ENCODE results near the gene NEDD9.

DNA sequence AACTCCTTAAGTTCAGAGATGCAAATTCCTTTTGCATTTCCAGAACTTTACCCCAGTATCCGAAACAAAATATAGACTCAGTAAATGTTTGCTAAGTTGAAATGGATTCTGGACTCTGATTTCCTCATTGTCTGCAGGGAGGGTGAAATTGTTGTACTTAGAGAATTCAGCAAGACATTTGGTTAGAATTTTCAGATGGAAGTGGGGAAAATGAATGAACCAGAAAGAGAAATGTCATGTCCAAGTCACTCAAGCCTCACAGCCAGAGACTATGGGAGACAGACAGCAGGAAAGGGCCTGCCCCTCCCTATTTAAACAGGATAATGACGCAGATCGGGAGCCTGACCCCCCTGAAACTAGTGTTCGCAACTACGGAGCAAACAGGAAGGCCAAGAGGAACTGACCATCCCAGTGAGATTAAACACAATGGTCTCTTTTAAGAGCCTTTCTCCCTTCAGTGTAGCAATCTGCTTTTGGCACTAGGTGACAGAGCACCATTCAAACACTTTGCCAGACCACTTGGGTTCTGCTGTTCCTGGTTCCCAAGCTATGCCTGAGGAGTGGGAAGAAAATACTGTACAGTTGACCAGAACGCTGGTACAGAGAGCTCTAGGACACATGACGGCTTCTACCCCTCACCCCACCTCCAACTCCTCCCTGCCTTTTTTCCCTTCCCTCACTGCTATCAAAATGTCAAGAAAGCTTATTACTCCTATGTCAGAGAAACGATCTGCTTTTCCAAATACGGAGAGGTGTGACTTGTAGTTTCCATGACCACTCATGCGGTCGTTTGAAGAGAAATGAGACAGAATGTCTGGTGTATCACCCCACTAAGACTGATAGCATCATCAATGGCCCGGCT is 13.7 kb downstream of the NEDD9 start:
- no peak for TF ChIP-seq CHD2 (IDR thresholded peaks at IDR 0.05; ENCODE audit: low read length, partially characterized antibody)
- no peak for TF ChIP-seq USF2 (IDR thresholded peaks at IDR 0.05; ENCODE audit: borderline replicate concordance, low read depth, low read length)
- no peak for TF ChIP-seq POLR2AphosphoS5 (IDR thresholded peaks at IDR 0.05; ENCODE audit: low read depth, low read length)
- TF ChIP-seq, protein P1, sequence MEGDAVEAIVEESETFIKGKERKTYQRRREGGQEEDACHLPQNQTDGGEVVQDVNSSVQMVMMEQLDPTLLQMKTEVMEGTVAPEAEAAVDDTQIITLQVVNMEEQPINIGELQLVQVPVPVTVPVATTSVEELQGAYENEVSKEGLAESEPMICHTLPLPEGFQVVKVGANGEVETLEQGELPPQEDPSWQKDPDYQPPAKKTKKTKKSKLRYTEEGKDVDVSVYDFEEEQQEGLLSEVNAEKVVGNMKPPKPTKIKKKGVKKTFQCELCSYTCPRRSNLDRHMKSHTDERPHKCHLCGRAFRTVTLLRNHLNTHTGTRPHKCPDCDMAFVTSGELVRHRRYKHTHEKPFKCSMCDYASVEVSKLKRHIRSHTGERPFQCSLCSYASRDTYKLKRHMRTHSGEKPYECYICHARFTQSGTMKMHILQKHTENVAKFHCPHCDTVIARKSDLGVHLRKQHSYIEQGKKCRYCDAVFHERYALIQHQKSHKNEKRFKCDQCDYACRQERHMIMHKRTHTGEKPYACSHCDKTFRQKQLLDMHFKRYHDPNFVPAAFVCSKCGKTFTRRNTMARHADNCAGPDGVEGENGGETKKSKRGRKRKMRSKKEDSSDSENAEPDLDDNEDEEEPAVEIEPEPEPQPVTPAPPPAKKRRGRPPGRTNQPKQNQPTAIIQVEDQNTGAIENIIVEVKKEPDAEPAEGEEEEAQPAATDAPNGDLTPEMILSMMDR (IDR thresholded peaks at IDR 0.05): no peak
- TF ChIP-seq REST (IDR thresholded peaks at IDR 0.05; ENCODE audit: low read depth, low read length): no peak
- no peak for TF ChIP-seq JUND (IDR thresholded peaks at IDR 0.05)
- TF ChIP-seq EP300 (IDR thresholded peaks at IDR 0.05; ENCODE audit: borderline replicate concordance in 1 of 2, low read depth in 1 of 2, low read length in 1 of 2): no peak
- TF ChIP-seq YY1 (IDR thresholded peaks at IDR 0.05; ENCODE audit: low read depth): no peak
